HL-60/S4 (cell line): Measurements from ENCODE around the gene ACOXL.

Source experiments
- in situ Hi-C: fragments of 300-500 bp; cut with MboI; formaldehyde crosslinking; loops from 2 replicates; pipeline ENCODE4 v1.14.3; 2022; ENCODE audit warnings: low sequenced_read_pairs

The ACOXL gene

GRCh38 chr2:110897966-110898365, 165.6 kb downstream of the ACOXL start:
- in situ Hi-C loops = no loop called here

- in situ Hi-C loops = no loop called here
Measured at GRCh38 chr2:110900191-110900590, 167.8 kb downstream of the ACOXL start.

GRCh38 chr2:110903548-110903947, 171.2 kb downstream of the ACOXL start:
- in situ Hi-C loops = no loop called here

- in situ Hi-C loops = no loop called here
Measured at GRCh38 chr2:110904116-110904778, 171.9 kb downstream of the ACOXL start.

- in situ Hi-C loops = no loop called here
Measured at GRCh38 chr2:110904779-110905148, 172.4 kb downstream of the ACOXL start.

- in situ Hi-C loops = no loop called here
Measured at GRCh38 chr2:110905217-110905616, 172.8 kb downstream of the ACOXL start.

GRCh38 chr2:110906613-110907298, 174.4 kb downstream of the ACOXL start:
- in situ Hi-C loops = no loop called here

GRCh38 chr2:110909501-110909900, 177.1 kb downstream of the ACOXL start:
- in situ Hi-C loops = no loop called here

GRCh38 chr2:110910423-110910822, 178.1 kb downstream of the ACOXL start:
- in situ Hi-C loops = no loop called here

GRCh38 chr2:110919738-110920137, 187.4 kb downstream of the ACOXL start:
- in situ Hi-C loops = no loop called here

- in situ Hi-C loops = no loop called here
Measured at GRCh38 chr2:110925479-110925878, 193.1 kb downstream of the ACOXL start.

GRCh38 chr2:110927526-110927925, 195.2 kb downstream of the ACOXL start:
- in situ Hi-C loops = no loop called here

GRCh38 chr2:110929528-110929927, 197.2 kb downstream of the ACOXL start:
- in situ Hi-C loops = no loop called here

- in situ Hi-C loops = no loop called here
Measured at GRCh38 chr2:110931648-110932047, 199.3 kb downstream of the ACOXL start.

- in situ Hi-C loops = no loop called here
Measured at GRCh38 chr2:110933420-110933819, 201.0 kb downstream of the ACOXL start.

GRCh38 chr2:110934948-110935347, 202.6 kb downstream of the ACOXL start:
- in situ Hi-C loops = no loop called here

GRCh38 chr2:110940376-110940910, 208.1 kb downstream of the ACOXL start:
- in situ Hi-C loops = no loop called here

- in situ Hi-C loops = no loop called here
Measured at GRCh38 chr2:110941226-110941625, 208.9 kb downstream of the ACOXL start.

GRCh38 chr2:110943070-110943634, 210.8 kb downstream of the ACOXL start:
- in situ Hi-C loops = no loop called here

- in situ Hi-C loops = no loop called here
Measured at GRCh38 chr2:110946902-110947301, 214.5 kb downstream of the ACOXL start.

- in situ Hi-C loops = no loop called here
Measured at GRCh38 chr2:110948027-110948674, 215.8 kb downstream of the ACOXL start.

GRCh38 chr2:110950281-110950680, 217.9 kb downstream of the ACOXL start:
- in situ Hi-C loops = no loop called here
